ACC112 (cell line): ENCODE results near the gene AKAP6.

Experiments
- H2AFZ ChIP-seq: fragments of 200-600 bp; sonication (generic); one replicate; pipeline ENCODE4 v1.6.0; 2017; ENCODE audit warnings: antibody characterized with exemption, low read length; ENCODE audit not compliant: unreplicated experiment
- H3K27ac ChIP-seq: fragments of 200-600 bp; sonication (generic); 2 replicates; pipeline ENCODE4 v1.5.1; 2014; ENCODE audit warnings: low read depth, mild to moderate bottlenecking, antibody characterized with exemption, low read length, moderate library complexity
- H3K27me3 ChIP-seq: fragments of 200-600 bp; sonication (generic); 2 replicates; pipeline ENCODE4 v1.6.1; 2014; ENCODE audit warnings: mild to moderate bottlenecking, antibody characterized with exemption, low read length, moderate library complexity, mixed read lengths; ENCODE audit not compliant: insufficient read depth
- H3K36me3 ChIP-seq: fragments of 200-600 bp; sonication (generic); 2 replicates; pipeline ENCODE4 v1.6.1; 2016; ENCODE audit warnings: mild to moderate bottlenecking, antibody characterized with exemption, low read length, moderate library complexity, mixed read lengths; ENCODE audit not compliant: insufficient read depth
- H3K4me1 ChIP-seq: fragments of 200-600 bp; sonication (generic); one replicate; pipeline ENCODE4 v1.6.1; 2016; ENCODE audit warnings: low read length, mixed read lengths; ENCODE audit not compliant: insufficient read depth, unreplicated experiment, control insufficient read depth
- H3K4me3 ChIP-seq: fragments of 200-600 bp; sonication (generic); 2 replicates; pipeline ENCODE4 v1.5.1; 2014; ENCODE audit warnings: mild to moderate bottlenecking, low read depth, low read length
- H3K79me2 ChIP-seq: fragments of 200-600 bp; sonication (generic); one replicate; pipeline ENCODE4 v1.6.0; 2016; ENCODE audit warnings: low read length; ENCODE audit not compliant: control insufficient read depth, unreplicated experiment, insufficient read depth

Gene AKAP6

GRCh38 chr14:32633930-32634329 lies 304.8 kb downstream of the AKAP6 start:
- H3K4me3 ChIP-seq, result no peak overlapping the region
- H2AFZ ChIP-seq, result no peak overlapping the region
- H3K36me3 ChIP-seq, result no peaks in the 10 kb centered on the region
- H3K79me2 ChIP-seq, result no peaks in the 10 kb centered on the region
- H3K27me3 ChIP-seq, result no peaks in the 10 kb centered on the region
- peaks cover 23% of the 10 kb centered on the region for H3K4me1 ChIP-seq
- no peak overlapping the region for H3K27ac ChIP-seq

DNA sequence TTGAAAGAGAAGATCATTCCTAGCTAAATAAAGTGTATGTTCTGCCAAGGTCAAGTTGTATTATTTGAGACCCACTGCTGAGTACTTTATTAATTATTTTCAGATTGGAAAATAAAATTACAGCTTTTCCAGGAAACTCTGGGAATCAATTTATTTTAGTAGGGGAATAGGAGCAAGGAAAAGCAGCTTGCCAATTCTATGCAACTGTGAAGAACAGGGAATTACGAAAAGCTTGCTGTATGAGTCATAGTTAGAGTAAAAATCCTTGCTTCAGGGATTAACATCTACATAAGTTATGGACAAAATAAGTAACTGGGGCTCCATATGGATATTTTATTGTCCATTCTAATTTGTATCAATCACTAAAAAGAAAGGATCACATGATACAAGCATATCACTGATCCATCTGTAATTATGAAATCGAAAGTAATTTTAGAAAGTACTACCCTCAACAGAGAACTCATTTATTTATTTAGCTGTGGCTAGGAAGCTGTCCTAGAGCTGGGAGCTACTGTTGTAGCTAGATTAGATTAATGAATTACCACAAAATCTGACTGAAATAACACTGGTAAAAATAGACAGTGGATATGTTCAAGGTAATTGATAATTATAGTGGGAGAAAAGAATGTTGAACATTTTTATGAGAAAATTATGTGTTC lies 306.1 kb downstream of the AKAP6 start:
- Histone ChIP-seq H3K27me3 (no peaks in the 10 kb centered on the region), H3K4me1 (peaks cover 19% of the 10 kb centered on the region), H3K79me2 (no peaks in the 10 kb centered on the region), H3K4me3 (peak overlapping the region; percentile 56), H3K36me3 (no peaks in the 10 kb centered on the region), H3K27ac (peak overlapping the region; percentile 25; the same call in 1 of the 2 replicates), H2AFZ (peak overlapping the region; percentile 43)

GRCh38 chr14:32637582-32637981 lies 308.5 kb downstream of the AKAP6 start:
- Histone ChIP-seq H3K27ac (no peak overlapping the region), H3K79me2 (no peaks in the 10 kb centered on the region)

DNA sequence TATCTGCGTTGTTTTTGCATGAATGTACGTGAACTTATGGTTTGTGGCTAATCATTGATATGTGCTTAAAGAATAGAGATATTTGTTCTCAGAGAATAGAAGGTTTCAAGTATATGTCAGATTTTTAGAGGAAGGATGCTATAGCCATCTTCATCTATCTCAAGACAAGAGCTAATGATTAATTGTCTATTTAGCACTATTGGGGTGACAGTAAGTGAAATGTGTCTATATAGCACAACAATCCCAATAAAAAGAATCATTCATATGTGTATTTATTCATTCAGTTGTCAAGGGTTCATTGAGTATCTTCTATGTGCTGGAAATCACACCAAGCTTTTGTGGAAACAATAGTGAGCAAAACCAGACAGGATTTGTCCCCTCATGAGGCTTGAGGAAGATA lies 310.1 kb downstream of the AKAP6 start:
- H3K79me2 ChIP-seq, result no peaks in the 10 kb centered on the region
- H2AFZ ChIP-seq, result no peak overlapping the region
- peaks cover 19% of the 10 kb centered on the region for H3K4me1 ChIP-seq
- no peak overlapping the region for H3K4me3 ChIP-seq
- no peaks in the 10 kb centered on the region for H3K27me3 ChIP-seq
- H3K36me3 ChIP-seq, result no peaks in the 10 kb centered on the region
- H3K27ac ChIP-seq, result no peak overlapping the region

More at GRCh38 chr14:32637582-32637981, 308.5 kb downstream of the AKAP6 start:
- Histone ChIP-seq H3K27me3 (no peaks in the 10 kb centered on the region), H3K36me3 (no peaks in the 10 kb centered on the region), H3K4me1 (peaks cover 19% of the 10 kb centered on the region), H2AFZ (no peak overlapping the region), H3K4me3 (no peak overlapping the region)

DNA sequence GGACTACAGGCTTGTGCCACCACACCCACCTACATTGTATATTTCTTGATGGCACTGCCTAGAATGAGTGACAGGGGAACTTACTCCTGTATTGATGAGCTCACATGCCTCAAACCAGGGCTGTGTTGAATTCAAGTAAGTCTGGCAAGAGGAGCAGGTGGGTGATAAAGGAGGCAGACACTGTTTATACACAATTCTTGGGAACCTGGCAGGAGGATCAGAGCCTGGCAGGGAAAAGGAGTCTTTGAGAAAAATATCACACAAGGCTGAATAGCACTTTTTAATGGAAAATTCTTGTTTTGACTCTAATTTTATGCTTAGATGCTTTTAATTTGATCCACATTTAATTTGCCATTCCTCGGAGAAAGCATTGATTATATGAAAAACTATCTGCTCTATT lies 316.5 kb downstream of the AKAP6 start:
- Histone ChIP-seq H3K79me2 (no peaks in the 10 kb centered on the region), H3K4me3 (no peak overlapping the region), H3K4me1 (peaks cover 11% of the 10 kb centered on the region), H3K27me3 (no peaks in the 10 kb centered on the region), H3K36me3 (no peaks in the 10 kb centered on the region), H3K27ac (no peak overlapping the region), H2AFZ (no peak overlapping the region)

GRCh38 chr14:32648434-32648833 lies 319.3 kb downstream of the AKAP6 start:
- Histone ChIP-seq H3K4me1 (peaks cover 11% of the 10 kb centered on the region), H3K27me3 (no peaks in the 10 kb centered on the region), H3K27ac (0 out of 2 replicates have a peak overlapping the region, but pooled peaks have one; percentile 7), H3K79me2 (no peaks in the 10 kb centered on the region), H3K4me3 (no peak overlapping the region), H3K36me3 (no peaks in the 10 kb centered on the region), H2AFZ (peak overlapping the region; percentile 39)

GRCh38 chr14:32650030-32650429 lies 320.9 kb downstream of the AKAP6 start:
- Histone ChIP-seq H2AFZ (no peak overlapping the region), H3K4me1 (peaks cover 11% of the 10 kb centered on the region), H3K36me3 (no peaks in the 10 kb centered on the region), H3K27ac (no peak overlapping the region), H3K27me3 (no peaks in the 10 kb centered on the region), H3K79me2 (no peaks in the 10 kb centered on the region), H3K4me3 (no peak overlapping the region)

DNA sequence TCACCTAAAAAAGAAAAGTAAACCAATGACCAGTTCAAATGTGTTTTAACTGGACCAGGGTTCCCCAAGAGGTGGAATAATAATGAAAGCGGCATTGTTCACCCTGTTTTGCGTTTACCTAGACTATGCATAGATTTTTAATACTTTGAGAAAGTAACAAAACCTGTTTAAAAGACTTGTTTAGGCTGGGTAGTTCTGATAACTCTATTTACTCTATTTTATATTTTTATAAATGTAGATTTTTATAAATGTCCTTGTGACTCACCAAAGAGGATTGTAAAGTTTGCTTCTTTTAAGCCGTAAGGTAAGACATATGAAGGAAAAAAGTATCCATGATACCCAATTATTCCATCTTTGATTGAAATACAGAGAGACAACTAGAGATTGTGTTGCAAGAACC lies 321.6 kb downstream of the AKAP6 start:
- Histone ChIP-seq H2AFZ (no peak overlapping the region), H3K4me3 (no peak overlapping the region), H3K27me3 (no peaks in the 10 kb centered on the region), H3K79me2 (no peaks in the 10 kb centered on the region), H3K4me1 (peaks cover 11% of the 10 kb centered on the region), H3K36me3 (no peaks in the 10 kb centered on the region), H3K27ac (no peak overlapping the region)

DNA sequence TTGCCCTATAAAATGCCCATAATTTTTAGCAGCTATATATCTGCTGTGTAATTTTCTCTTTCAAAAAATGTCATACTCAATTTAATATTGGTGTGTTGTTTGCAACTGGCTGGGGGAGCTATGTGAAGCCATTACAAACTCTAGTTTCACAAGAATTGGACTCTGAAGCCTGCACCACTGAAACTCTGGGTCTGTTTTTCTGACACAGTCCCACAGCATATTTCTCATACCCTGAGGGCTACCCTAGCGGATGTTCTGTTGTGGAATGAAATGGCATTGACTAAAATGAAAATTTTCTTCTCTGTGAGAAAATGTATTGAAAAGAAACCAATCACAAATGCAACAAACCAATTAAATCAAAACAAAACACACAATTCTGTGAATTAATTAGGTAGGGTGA lies 325.0 kb downstream of the AKAP6 start:
- peaks cover 20% of the 10 kb centered on the region for H3K4me1 ChIP-seq
- H2AFZ ChIP-seq, result no peak overlapping the region
- no peaks in the 10 kb centered on the region for H3K79me2 ChIP-seq
- no peaks in the 10 kb centered on the region for H3K27me3 ChIP-seq
- H3K4me3 ChIP-seq, result no peak overlapping the region
- H3K36me3 ChIP-seq, result no peaks in the 10 kb centered on the region
- no peak overlapping the region for H3K27ac ChIP-seq

- H3K79me2 ChIP-seq, result no peaks in the 10 kb centered on the region
- H3K36me3 ChIP-seq, result no peaks in the 10 kb centered on the region
- H3K27ac ChIP-seq, result peak overlapping the region; percentile 82
- peaks cover 19% of the 10 kb centered on the region for H3K4me1 ChIP-seq
- no peak overlapping the region for H3K4me3 ChIP-seq
- peak overlapping the region; percentile 59 for H2AFZ ChIP-seq
- no peaks in the 10 kb centered on the region for H3K27me3 ChIP-seq
Observed at GRCh38 chr14:32656601-32657000, 327.5 kb downstream of the AKAP6 start.

GRCh38 chr14:32657081-32657480 lies 328.0 kb downstream of the AKAP6 start:
- H3K27ac ChIP-seq, result peak overlapping the region; percentile 82
- H3K79me2 ChIP-seq, result no peaks in the 10 kb centered on the region
- 0 out of 2 replicates have a peak overlapping the region, but pooled peaks have one; percentile 9 for H3K4me3 ChIP-seq
- H3K36me3 ChIP-seq, result no peaks in the 10 kb centered on the region
- no peaks in the 10 kb centered on the region for H3K27me3 ChIP-seq
- H3K4me1 ChIP-seq, result peaks cover 19% of the 10 kb centered on the region
- peak overlapping the region; percentile 59 for H2AFZ ChIP-seq
